22Rv1 (cell line): ENCODE data around the gene GPR141.

Source experiments
- H3K27ac ChIP-seq: fragments of 450-650 bp; 2 replicates; pipeline ENCODE4 v1.5.1; 2017
- ZFX ChIP-seq: fragments of 450-650 bp; IDR thresholded peaks from 2 replicates; pipeline ENCODE4 v1.6.1; 2017; ENCODE audit warnings: antibody characterized with exemption, borderline replicate concordance
- TF ChIP-seq, protein P1 (sequence below): fragments of 450-650 bp; IDR thresholded peaks from 2 replicates; pipeline ENCODE4 v1.5.1; 2017; ENCODE audit warnings: mild to moderate bottlenecking

GPR141 gene

DNA sequence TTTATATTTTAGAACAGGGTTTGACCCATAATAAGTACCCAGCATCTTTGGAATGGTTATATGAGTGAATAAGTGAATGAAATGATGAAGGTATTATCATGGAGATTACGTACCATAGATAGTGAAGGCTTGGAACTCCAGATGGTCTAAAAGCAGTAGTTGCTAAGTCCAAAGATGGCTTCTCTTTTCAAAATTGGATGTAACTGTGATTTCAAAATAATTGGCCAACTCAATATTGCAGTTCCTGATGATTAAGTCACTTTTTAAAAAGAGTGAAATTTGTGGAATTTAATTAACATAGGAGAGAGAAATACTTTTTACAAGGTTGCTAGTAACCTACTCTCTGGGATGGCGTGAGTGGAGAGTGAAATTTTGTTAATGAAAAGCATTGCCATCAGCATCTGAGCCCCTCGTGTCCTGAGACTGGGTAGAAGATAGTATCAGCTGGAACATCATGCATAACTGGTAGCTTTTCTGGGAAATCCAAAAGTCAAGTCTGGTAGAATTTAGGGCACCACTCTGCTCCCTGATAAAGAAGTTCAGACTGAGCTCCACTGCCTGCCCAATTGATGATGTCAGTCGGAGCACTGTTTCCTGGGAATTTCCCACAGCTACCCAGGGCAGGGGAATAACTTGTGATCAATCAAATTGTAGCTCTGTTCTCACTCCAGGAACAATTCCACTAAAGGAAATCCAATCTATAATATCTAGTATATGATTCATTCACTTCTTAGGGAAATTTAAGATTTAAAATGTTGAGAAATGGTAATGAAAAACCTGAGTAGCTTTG is 3.2 kb downstream of the GPR141 start:
- H3K27ac ChIP-seq, result no peak overlapping the region
- TF ChIP-seq, protein P1, sequence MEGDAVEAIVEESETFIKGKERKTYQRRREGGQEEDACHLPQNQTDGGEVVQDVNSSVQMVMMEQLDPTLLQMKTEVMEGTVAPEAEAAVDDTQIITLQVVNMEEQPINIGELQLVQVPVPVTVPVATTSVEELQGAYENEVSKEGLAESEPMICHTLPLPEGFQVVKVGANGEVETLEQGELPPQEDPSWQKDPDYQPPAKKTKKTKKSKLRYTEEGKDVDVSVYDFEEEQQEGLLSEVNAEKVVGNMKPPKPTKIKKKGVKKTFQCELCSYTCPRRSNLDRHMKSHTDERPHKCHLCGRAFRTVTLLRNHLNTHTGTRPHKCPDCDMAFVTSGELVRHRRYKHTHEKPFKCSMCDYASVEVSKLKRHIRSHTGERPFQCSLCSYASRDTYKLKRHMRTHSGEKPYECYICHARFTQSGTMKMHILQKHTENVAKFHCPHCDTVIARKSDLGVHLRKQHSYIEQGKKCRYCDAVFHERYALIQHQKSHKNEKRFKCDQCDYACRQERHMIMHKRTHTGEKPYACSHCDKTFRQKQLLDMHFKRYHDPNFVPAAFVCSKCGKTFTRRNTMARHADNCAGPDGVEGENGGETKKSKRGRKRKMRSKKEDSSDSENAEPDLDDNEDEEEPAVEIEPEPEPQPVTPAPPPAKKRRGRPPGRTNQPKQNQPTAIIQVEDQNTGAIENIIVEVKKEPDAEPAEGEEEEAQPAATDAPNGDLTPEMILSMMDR, result no peak
- no peak for TF ChIP-seq ZFX

GRCh38 chr7:37690206-37690605 is 6.6 kb downstream of the GPR141 start:
- TF ChIP-seq, protein P1, result no peak
- no peak for TF ChIP-seq ZFX
- H3K27ac ChIP-seq, result no peak overlapping the region

- peak overlapping the region; percentile 40 for H3K27ac ChIP-seq
- no peak for TF ChIP-seq ZFX
- TF ChIP-seq, protein P1, result 0 out of 2 replicates have a peak, but pooled peaks have one; percentile 10
These were observed 10.9 kb downstream of the GPR141 start for GRCh38 chr7:37694208-37695094.

- no peak overlapping the region for H3K27ac ChIP-seq
- no peak for TF ChIP-seq ZFX
- TF ChIP-seq, protein P1, result no peak
These were observed 14.7 kb downstream of the GPR141 start for GRCh38 chr7:37698276-37698675.

DNA sequence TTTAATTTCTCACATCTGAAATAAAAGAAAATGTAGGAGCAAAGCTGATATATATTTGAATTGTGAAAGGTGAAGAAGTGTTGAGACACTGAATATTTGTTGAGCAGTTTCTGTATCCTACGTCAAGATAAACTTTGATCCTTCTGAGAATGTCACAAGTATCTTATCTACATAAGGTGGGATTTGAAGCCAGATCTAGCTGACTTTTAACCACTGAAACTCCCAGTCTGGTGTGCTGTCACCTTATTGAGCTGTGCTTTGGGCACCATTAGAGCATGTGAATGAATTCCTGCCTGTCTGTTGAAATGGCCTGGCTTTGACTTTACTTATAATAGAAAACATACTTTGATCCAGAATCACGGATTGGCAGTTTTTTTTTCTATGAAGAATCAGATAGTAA is 15.2 kb downstream of the GPR141 start:
- TF ChIP-seq, protein P1, result no peak
- no peak for TF ChIP-seq ZFX
- H3K27ac ChIP-seq, result no peak overlapping the region

DNA sequence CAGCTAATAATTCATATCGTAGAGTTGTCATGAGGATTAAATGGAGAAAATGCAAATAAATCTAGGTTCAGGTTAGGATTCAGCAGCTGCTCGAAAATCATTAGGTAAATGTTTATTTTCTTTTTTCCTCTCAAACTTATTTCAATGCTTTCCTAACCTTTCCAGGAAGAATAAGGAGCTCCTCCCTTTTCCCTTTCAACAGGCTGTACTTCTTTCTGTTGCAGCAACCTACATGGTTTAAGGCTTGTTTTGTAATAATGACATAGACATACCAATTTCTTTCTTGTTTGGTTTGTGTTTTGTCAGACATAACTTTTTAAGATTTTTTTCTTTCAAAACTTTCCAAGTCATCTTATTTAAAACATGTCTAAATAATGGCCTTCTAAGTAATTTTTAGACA is 18.2 kb downstream of the GPR141 start:
- H3K27ac ChIP-seq, result no peak overlapping the region
- TF ChIP-seq, protein P1, result no peak
- no peak for TF ChIP-seq ZFX
